Measurements from ENCODE around the gene RPL21.
"Not testable (repeated sequence)": the region's sequence is repeated elsewhere in the genome, so short reads cannot be mapped to it uniquely, and the experiment has no call there.

- TF ChIP-seq CTCF, POLR2A (IDR thresholded peaks at IDR 0.05): not testable (repeated sequence)
Measured at GRCh38 chr13:27222100-27222499, 29.3 kb upstream of the RPL21 start.
